Neutrophil (primary cell): ENCODE data around the gene PPCDC.

Experiments
- H3K27ac ChIP-seq: fragments of 200-600 bp; sonication (generic); 2 replicates; pipeline ENCODE4 v1.5.1; 2016; ENCODE audit warnings: mild to moderate bottlenecking, moderate library complexity
- H3K27me3 ChIP-seq: fragments of 200-600 bp; sonication (generic); 2 replicates; pipeline ENCODE4 v1.6.0; 2016; ENCODE audit warnings: mild to moderate bottlenecking
- H3K36me3 ChIP-seq: fragments of 200-600 bp; sonication (generic); 2 replicates; pipeline ENCODE4 v1.5.1; 2017
- H3K4me1 ChIP-seq, 2 experiments: fragments of 200-600 bp in 1 of 2; sonication (generic) in 1 of 2; 1 replicate in 1 of 2; 2 replicates in 1 of 2; pipeline versions ENCODE4 v1.5.1 to v1.6.1; 2013 to 2016; ENCODE audit warnings: low read depth in 1 of 2, low read length in 1 of 2, mild to moderate bottlenecking in 1 of 2, moderate library complexity in 1 of 2; ENCODE audit not compliant: control insufficient read depth in 1 of 2, insufficient read depth in 1 of 2
- H3K4me3 ChIP-seq, 2 experiments: fragments of 200-600 bp in 1 of 2; sonication (generic) in 1 of 2; 1 replicate in 1 of 2; 2 replicates in 1 of 2; pipeline ENCODE4 v1.5.1; 2013 to 2016; ENCODE audit warnings: low read depth in 1 of 2, low read length in 1 of 2, mild to moderate bottlenecking in 1 of 2, moderate library complexity in 1 of 2
- H3K9me3 ChIP-seq: fragments of 200-600 bp; sonication (generic); 2 replicates; pipeline ENCODE4 v1.5.1; 2016
- CTCF ChIP-seq: fragments of 200-600 bp; sonication (generic); IDR thresholded peaks from 2 replicates; pipeline ENCODE4 v1.5.1; 2016; ENCODE audit warnings: antibody characterized with exemption

Gene PPCDC

DNA sequence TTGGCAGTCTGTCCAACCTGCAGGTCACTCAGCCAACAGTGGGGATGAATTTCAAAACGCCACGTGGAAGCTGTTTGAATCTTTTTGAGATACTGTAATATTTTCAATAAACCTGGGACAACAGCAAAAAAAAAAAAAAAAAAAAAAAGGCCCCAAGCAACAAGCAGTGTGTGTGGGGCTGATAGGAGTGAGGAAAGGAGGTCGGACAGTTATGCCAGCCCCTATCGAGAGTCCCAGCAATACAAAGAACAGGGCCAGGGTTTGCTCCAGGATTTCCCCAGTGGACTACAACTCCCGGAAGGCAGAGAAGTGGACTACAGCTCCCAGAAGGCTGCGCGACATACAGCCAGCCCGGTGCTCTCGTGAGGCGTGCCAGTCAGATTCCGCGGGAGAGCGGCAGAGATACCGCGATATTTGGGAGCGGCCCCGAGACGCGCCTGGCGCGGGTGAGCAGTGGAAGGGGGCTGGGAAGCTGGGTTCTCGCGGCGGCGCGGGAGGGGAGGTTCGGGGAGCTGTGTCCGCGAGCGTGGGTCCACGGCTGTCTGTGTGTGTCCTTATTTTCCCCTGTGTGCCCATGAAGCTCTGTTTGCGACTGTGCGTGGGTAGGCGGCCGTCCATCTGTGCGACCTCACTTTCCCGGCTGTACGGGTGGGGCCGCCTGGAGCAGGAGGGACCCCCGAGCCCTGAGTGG lies at the start of gene PPCDC:
PPCDC (plus strand) TSS at position 410 of the 691 bp plus-strand sequence. CDS start 4,729 bp downstream, outside the sequence.
- H3K4me1 ChIP-seq = peaks cover 22 to 24% of the 10 kb centered on the region in 2 experiments
- peak within 1 kb of the TSS; percentile 81 to 87 for H3K4me3 ChIP-seq
- H3K27me3 ChIP-seq = no peaks in the 10 kb centered on the region
- H3K27ac ChIP-seq = peak within 1 kb of the TSS; percentile 79
- H3K9me3 ChIP-seq = no peaks in the 10 kb centered on the region
- peak; percentile 25 for TF ChIP-seq CTCF
- H3K36me3 ChIP-seq = no peaks in the 10 kb centered on the region

DNA sequence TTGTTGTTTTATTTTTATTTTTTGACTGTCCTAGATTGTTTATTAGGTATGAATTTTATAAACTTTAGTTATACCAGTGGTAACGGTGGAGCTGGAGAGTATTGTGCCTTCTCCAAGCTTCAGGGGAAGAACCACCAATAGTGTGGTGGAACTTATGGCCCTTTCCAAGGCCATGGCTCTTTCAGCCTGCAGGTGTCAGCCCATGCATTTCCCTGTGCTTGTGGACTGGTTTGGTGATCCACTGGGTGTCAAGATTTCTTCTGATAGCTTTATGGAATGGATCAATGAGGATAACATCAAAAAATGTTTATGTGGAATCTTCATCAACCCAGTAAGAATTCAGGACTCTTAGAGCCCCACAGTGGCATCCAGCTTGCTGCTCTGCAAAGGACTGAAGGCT lies 47.2 kb upstream of the PPCDC start:
- Histone ChIP-seq H3K36me3 (no peaks in the 10 kb centered on the region), H3K4me1 (no peaks in the 10 kb centered on the region), H3K27me3 (peaks cover 28% of the 10 kb centered on the region), H3K9me3 (no peaks in the 10 kb centered on the region), H3K27ac (no peak overlapping the region), H3K4me3 (no peak overlapping the region)
- TF ChIP-seq CTCF = no peak

DNA sequence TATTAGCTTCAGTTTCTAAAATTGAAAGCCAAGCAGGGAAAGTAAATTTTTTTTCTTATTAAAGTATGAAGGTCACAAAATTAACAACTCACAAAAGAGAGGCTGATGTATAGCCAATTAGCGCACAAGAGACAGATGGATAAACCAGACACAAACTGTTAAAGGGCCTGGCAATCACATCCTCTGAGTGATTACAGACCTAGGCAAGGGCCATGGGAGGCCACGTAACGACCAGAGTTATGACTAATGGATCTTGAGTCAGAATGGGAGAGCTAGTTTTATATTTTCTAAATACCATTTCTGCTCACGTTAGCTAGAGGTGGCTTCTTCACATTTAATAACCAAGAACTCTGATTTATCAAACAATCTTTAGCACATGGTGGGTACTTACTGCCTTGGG lies 45.8 kb upstream of the PPCDC start:
- Histone ChIP-seq H3K4me3 (no peak overlapping the region), H3K27me3 (peaks cover 28% of the 10 kb centered on the region), H3K27ac (no peak overlapping the region), H3K36me3 (no peaks in the 10 kb centered on the region), H3K4me1 (no peaks in the 10 kb centered on the region), H3K9me3 (no peaks in the 10 kb centered on the region)
- TF ChIP-seq CTCF = no peak

GRCh38 chr15:74978077-74978476 lies 45.3 kb upstream of the PPCDC start:
- Histone ChIP-seq H3K9me3 (no peaks in the 10 kb centered on the region), H3K27ac (no peak overlapping the region), H3K27me3 (peaks cover 28% of the 10 kb centered on the region), H3K36me3 (no peaks in the 10 kb centered on the region), H3K4me1 (no peaks in the 10 kb centered on the region), H3K4me3 (no peak overlapping the region)
- TF ChIP-seq CTCF = no peak

- TF ChIP-seq CTCF = no peak
- H3K4me1 ChIP-seq = no peaks in the 10 kb centered on the region
- H3K9me3 ChIP-seq = no peaks in the 10 kb centered on the region
- no peaks in the 10 kb centered on the region for H3K36me3 ChIP-seq
- H3K4me3 ChIP-seq = no peak overlapping the region
- H3K27ac ChIP-seq = no peak overlapping the region
- H3K27me3 ChIP-seq = peaks cover 27% of the 10 kb centered on the region
These were observed 44.9 kb upstream of the PPCDC start for GRCh38 chr15:74978503-74978902.
